Inflammatory macrophage treated with lipopolysaccharide for 1 hour (primary cell): ENCODE results near the gene PDIA3.
"Not testable (repeated sequence)": the region's sequence is repeated elsewhere in the genome, so short reads cannot be mapped to it uniquely, and the experiment has no call there.

Source experiments
- DNase-seq, 2 donors: peaks; one replicate each; pipeline ENCODE4 v3.0.0-alpha.2; 2020 to 2022

The PDIA3 gene

DNA sequence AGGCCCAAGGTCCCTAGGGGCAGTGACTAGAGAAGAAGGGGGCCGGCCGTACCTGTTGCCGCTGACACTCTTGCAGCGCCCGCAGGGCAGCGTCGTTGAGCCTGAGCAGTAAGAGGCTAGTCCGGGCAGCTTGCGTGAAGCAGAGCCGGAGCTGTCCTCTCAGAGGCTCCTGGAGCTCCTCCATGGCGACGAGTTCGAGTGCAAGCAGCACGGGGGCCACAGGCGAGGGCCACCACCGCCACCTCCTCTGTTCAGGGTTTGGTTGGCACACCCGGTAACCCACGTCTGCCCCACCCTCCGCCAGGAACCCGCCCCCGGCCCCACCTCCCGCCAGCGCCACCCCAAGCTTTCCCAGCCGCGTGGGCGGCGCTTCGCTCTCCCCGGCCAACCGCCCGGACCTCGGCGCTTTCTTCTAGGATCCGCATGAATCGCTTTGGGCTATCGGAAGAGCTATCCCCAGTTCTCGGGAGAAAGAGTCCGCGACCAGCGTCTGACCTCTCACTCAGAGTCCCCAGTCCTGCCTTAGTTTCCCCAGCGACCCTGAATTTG, 30.6 kb downstream of the PDIA3 start, which contains the start of gene ELL3:
Gene ELL3, minus strand, starts transcription at position 249 of the 549 bp plus-strand sequence. Its CDS starts 65 bp downstream, at position 184.
- peak; percentile 61 to 77 for DNase-seq

- DNase-seq, result peak; percentile 63 to 68
These were observed 31.2 kb downstream of the PDIA3 start for GRCh38 chr15:43777267-43777914.

GRCh38 chr15:43779016-43779415, 32.8 kb downstream of the PDIA3 start:
- DNase-seq, result no peak

- no peak for DNase-seq
These were observed 43.2 kb downstream of the PDIA3 start for GRCh38 chr15:43789409-43789808.

DNA sequence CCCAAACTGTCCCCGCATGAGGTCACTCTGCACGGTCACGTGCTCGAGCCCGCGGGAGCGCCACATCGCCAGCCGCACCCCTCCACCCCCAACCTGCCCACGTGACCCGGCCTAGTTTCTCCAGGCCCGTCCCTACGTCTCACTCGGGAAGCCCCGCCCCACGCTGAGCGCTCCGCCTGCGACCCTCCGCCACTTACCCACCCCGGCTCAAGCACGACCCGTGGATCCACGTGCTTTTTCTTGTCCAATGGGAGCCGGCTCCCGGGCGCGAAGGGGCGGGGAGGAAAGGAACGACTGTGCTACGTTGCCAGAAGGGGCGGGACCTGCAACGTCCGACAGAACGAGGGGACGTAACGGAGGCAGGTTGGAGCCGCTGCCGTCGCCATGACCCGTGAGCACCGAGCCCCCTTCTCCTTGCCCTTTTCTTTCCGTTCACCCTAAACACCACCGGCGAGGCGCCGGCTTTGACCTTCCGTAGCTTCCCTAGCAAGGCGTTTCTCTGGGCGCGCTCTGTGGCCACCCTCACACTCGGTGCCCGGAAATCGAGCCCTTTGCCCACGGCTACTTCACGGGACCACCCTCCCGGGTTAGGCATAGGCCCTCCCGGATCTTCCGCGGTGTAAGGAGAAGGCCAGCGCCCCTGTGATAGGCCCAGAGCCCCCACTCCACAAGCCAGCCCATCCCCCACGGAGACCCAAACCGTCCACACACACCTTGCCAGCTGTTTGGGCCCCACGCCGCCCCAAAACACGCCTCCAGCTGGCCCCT, 45.9 kb downstream of the PDIA3 start, which contains the start of gene SERF2:
Gene SERF2, plus strand, starts transcription at position 328 of the 768 bp plus-strand sequence. Its CDS starts 57 bp downstream, at position 385.
- peak; percentile 99 to 100 for DNase-seq

- DNase-seq, result peak; percentile 78 to 80
These were observed 46.7 kb downstream of the PDIA3 start for GRCh38 chr15:43792761-43793476.

DNA sequence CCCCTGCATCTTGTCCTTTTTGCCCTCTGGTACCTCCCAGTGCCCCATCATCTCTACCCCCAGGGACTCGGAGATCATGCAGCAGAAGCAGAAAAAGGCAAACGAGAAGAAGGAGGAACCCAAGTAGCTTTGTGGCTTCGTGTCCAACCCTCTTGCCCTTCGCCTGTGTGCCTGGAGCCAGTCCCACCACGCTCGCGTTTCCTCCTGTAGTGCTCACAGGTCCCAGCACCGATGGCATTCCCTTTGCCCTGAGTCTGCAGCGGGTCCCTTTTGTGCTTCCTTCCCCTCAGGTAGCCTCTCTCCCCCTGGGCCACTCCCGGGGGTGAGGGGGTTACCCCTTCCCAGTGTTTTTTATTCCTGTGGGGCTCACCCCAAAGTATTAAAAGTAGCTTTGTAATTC, 47.4 kb downstream of the PDIA3 start:
- DNase-seq, result no peak

DNA sequence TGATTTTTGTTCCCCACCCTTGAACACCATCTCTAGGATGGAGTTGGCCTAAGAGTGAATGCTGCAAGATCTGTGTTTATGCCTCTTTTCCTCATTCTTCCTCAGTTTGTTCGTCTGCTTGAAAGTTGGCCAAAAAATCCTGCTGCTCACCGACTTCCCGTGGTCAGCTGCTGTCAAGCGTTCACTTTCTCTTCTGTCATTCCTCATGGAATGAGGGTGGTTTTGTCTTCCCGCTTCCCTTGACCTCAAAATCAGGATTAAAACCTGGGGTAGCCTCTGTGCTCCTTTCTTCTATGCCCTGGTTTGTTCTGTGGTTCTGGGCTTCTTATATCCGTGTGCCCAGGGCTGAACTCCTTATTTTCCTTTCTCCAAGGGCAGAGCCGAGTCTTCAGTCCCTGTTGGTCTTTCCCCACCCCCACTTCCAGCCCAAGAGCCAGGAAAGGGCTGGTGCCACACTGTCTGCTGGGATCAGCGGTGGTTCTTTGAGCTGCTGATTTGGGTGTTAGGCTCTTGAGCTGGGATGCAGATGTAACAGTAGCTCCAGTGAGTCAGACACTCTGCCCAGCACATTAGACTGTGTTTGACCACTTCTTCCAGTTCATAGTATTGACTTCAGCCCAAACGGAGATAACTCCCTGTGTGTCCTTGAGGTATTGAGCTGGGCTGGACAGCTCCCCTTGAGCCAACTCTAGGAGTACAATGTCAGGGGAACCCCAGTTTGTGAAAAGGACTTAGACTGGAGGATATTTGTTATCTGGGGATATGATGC, 48.2 kb downstream of the PDIA3 start:
- DNase-seq, result no peak

DNA sequence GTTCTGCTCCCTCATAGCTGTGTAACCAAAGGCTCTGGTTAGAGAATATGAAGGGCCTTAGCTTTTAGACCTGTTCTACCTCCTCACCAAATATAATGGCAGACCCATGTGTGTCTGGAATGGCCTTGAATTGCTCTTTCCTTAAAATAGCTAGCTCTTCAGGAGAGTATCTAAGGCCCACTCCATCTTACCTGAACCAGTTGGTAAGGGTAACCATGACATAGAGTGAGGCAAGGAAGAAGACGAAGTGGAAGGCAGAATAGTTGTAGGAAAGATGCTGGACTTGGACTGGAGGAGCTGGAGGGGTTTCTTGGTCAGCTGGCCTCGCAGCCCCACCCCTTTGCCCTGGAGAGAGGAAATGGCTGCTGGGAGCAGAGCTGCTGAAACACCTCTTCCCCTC, 49.0 kb downstream of the PDIA3 start:
- DNase-seq, result no peak

- no peak for DNase-seq
These were observed 49.8 kb downstream of the PDIA3 start for GRCh38 chr15:43795997-43796396.

GRCh38 chr15:43796566-43796965, 50.3 kb downstream of the PDIA3 start:
- DNase-seq, result no peak

- no peak for DNase-seq
These were observed 53.1 kb downstream of the PDIA3 start for GRCh38 chr15:43799209-43799944.

DNA sequence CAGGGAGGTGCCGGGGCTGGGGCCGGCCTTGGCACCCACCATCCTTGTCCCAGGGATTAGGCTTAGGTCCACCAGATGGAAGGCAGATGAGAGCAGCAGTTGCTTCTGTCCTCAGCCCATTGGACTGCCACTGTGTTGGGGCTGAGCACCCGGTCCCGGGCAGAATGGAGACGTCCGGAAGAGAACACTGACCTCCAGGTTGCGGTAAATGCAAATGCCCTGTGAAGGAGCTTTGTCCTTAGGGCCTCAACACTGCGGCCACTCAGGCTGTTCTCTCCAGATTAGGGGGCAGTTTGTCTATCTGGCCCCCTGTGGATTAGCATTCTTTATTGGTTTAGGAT, 53.7 kb downstream of the PDIA3 start, which contains the start of gene SERINC4:
Gene SERINC4, minus strand, starts transcription at position 276 of the 341 bp plus-strand sequence. Its CDS starts 234 bp downstream, at position 42.
- no peak for DNase-seq

DNA sequence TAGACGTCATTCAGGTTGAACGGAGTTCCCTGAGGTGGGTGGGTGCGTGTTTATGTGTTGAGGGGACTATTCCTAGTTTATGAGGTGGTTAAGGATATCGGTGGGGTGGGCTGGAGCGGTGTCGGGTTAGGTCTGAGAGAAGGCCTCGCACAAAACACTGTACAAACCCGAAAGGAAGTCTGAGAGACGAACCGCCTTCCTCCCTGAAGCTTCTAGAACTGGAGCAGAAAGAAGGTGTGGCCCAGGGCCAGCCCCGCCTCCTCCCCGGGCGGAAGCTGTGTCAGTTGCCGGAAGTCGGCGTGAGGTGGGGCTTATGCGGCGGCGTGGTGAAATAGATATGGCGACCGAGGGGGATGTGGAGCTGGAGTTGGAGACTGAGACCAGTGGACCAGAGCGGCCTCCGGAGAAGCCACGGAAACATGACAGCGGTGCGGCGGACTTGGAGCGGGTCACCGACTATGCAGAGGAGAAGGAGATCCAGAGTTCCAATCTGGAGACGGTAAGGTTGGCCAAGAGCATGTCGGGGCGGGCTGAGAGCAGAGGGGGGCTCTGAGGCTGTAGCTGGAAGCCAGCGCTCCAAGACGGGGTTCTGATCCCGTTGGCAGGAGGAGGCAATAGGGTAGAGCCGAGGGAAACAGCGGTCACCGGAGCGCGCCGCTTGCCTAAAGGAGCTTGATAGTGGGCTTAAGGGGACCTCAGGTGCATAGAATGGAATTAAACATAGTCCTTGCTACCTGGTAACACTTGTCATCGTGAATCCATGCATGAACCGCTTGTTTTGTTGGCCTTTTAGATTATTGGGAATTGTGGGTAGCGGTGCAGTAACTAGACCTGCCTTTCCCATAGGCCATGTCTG, 54.3 kb downstream of the PDIA3 start, which contains the start of gene HYPK:
Gene HYPK, plus strand, starts transcription at position 314 of the 856 bp plus-strand sequence. Its CDS starts 24 bp downstream, at position 338.
- DNase-seq, result peak; percentile 83 to 88

DNA sequence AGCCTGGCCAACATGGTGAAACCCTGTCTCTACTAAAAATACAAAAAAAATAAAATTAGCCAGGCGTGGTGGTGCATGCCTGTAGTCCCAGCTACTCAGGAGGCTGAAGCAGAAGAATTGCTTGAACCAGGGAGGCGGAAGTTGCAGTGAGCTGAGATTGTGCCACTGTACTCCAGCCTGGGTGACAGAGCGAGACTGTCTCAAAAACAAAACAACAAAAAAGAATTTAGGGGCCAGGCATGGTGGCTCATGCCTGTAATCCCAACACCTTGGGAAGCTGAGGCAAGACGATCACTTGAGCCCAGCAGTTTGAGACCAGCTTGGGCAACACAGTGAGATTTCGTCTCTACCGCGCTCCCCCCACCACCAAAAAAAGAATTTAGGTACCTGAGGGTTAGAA, 56.4 kb downstream of the PDIA3 start:
- DNase-seq, result not testable (repeated sequence)

DNA sequence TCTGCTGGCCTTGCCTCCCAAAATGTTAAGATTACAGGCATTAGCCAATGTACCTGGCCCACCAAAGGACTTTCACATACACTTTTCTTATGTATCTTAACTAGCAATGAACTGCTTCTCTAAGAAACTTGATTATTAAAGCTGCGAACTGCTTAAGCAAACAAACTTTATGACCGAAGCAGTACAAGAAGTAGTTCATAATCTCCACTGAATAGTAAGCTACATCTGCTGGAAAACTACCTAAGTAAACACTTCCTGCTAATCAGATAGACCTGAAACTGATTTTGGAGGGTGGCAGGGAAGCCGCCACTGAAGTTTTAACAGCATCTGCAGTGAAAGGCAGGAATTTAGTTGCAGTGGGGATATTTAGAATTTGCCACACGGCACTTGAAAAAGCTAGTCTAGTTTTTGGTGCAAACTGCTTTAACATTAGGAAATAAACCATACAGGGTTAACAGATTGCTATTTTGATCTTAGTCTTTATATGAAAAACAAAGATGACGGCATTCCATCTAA, 62.3 kb downstream of the PDIA3 start:
- DNase-seq, result no peak

DNA sequence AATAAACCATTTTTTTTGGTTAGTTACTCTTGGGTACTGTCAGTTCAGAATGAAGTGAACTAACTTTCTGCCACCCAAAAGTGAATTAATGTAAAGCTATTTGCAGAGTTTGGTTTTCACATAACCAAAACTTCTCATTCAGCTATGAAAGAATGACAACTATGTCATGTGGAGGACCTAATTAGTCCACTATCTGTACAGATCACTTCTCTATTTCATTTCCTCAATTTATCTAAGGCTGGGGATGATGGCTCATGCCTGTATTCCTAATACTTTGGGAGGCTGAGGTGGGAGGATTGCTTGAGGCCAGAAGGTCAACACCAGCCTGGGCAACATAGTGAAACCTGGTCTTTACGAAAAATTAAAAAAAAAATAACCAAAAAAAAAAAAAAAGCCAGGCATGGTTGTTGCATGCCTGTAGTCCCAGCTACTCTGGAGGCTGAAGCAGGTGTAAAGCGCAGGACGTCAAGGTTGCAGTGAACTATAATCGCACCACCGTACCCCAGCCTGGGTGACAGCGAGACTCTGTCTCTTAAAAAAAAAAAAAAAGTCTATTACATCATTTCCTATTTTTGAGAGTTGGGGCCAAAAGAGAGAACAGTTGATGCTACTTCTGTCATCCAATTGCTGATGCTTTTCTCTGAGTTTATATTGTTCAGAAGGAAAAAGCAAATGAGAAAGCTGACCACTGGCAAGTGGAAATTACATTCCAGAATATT, 62.9 kb downstream of the PDIA3 start:
- peak; percentile 67 to 84 for DNase-seq

- DNase-seq, result not testable (repeated sequence)
These were observed 68.8 kb downstream of the PDIA3 start for GRCh38 chr15:43815064-43815463.

- DNase-seq, result no peak
These were observed 75.3 kb downstream of the PDIA3 start for GRCh38 chr15:43821505-43821904.
